Measurements from ENCODE around the gene GALM. TPM values are rescaled to one million over a fixed set of nuclear protein-coding genes. Genes with fewer than 3 reads are reported as not detected.

Gene GALM
- total and polyA plus RNA-seq, 2 donors (not counting 3 experiments of a cell fraction or from before 2014, with no cell fraction given), result 4.8 to 6.1 TPM

GRCh38 chr2:38731090-38731489 lies 65.2 kb downstream of the GALM start:
- Histone ChIP-seq H3K79me2 (ENCODE audit: control insufficient read depth, insufficient read depth, low read length) (no peaks in the 10 kb centered on the region), H3K27ac (ENCODE audit: insufficient read depth, low read depth, low read length) (no peak overlapping the region), H3K9me1 (replicated peaks; ENCODE audit: control insufficient read depth, extremely low read depth, insufficient read depth, low read length) (no peaks in the 10 kb centered on the region), H3K4me3 (replicated peaks in 1 of 3; ENCODE audit: insufficient read depth in 1 of 3, low read depth in 1 of 3, low read length in 3 of 3) (no peak overlapping the region), H2AFZ (ENCODE audit: low read depth, low read length) (no peak overlapping the region), H3K27me3 (ENCODE audit: control insufficient read depth in 2 of 2, insufficient read depth in 2 of 2, low read length in 2 of 2) (no peaks in the 10 kb centered on the region), H4K20me1 (replicated peaks; ENCODE audit: control insufficient read depth, extremely low read depth, insufficient read depth, low read length) (no peaks in the 10 kb centered on the region), H3K4me1 (ENCODE audit: control insufficient read depth, extremely low read depth, insufficient read depth, low read length) (no peaks in the 10 kb centered on the region), H3K36me3 (ENCODE audit: control insufficient read depth in 2 of 2, extremely low read depth in 1 of 2, insufficient read depth in 2 of 2, low read length in 2 of 2) (no peaks in the 10 kb centered on the region), H3K9ac (replicated peaks; ENCODE audit: extremely low read depth, insufficient read depth, low read length) (no peak overlapping the region), H3K4me2 (ENCODE audit: insufficient read depth, low read length) (no peak overlapping the region), H3K9me3 (replicated peaks; ENCODE audit: control insufficient read depth, insufficient read depth, low read length) (no peaks in the 10 kb centered on the region)
- ChIA-PET CTCF (interaction anchor here (0.9 to 2.7 kb wide), 4 partner anchors 129 to 457 kb away, joined by 3 to 12 read pairs (median 8); partner anchors contain the start of gene HNRNPLL), POLR2A (interaction anchor here (1.7 kb wide), 1 partner anchor 20 kb away, joined by 8 read pairs; the partner anchor contains the start of gene SRSF7)
- TF ChIP-seq MYC (IDR thresholded peaks at IDR 0.05; ENCODE audit: low read depth, low read length), result no peak
- no peak for TF ChIP-seq EZH2 (IDR thresholded peaks at IDR 0.05; ENCODE audit: borderline replicate concordance, low read depth, low read length, severe bottlenecking)
- TF ChIP-seq MAX (IDR thresholded peaks at IDR 0.05; ENCODE audit: insufficient read depth, insufficient read length), result no peak
- TF ChIP-seq FOS (IDR thresholded peaks at IDR 0.05; ENCODE audit: borderline replicate concordance, insufficient read depth, low read length), result no peak
- TF ChIP-seq POLR2AphosphoS5 (IDR thresholded peaks at IDR 0.05; ENCODE audit: insufficient read depth, low read depth, low read length), result no peak
- no peak for TF ChIP-seq GATA2 (IDR thresholded peaks at IDR 0.05; ENCODE audit: insufficient read depth, insufficient read length, low read depth, low read length)
- TF ChIP-seq JUN (IDR thresholded peaks at IDR 0.05; ENCODE audit: borderline replicate concordance, insufficient read depth, insufficient read length, low read depth), result no peak
- no peak for TF ChIP-seq CTCF (IDR thresholded peaks at IDR 0.05; ENCODE audit: extremely low read depth in 1 of 2, insufficient read depth in 1 of 2, low read depth in 1 of 2, low read length in 2 of 2)
- no peak for TF ChIP-seq POLR2A (IDR thresholded peaks at IDR 0.05; ENCODE audit: low read depth, low read length)
- dilution Hi-C loops (cut with MboI; ENCODE audit: extremely low pct_ligation_motif_present, low sequenced_read_pairs), result loop anchor here (10.0 kb wide), 1 partner anchor 166 kb away; no protein-coding TSS in a partner anchor
- BruUV-seq (replicated peaks), result no TSS peak
- FAIRE-seq (no peak), DNase-seq (ENCODE audit: low read depth, low spot score) (no peak)
- intact Hi-C loops (cut with micrococcal nuclease), result no loop called here

Data from endothelial cell of umbilical vein (primary cell).